Motor neuron (in vitro differentiated cells): Measurements from ENCODE around the gene TBC1D9. TPM values are rescaled to one million over a fixed set of nuclear protein-coding genes. Genes with fewer than 3 reads are reported as not detected.

Experiments used
- ATAC-seq, 8 experiments: fragments of 200-7000 bp; cut with Tn5 transposase; replicated peaks in 6 of 8; 2 replicates each; pipeline ENCODE4 v1.8.0; 2021; ENCODE audit warnings: mild to moderate bottlenecking in 8 of 8, moderate library complexity in 8 of 8
- H3K27ac ChIP-seq, 2 donors: fragments of 250-450 bp; sonication (Bioruptor Pico); 2 replicates each; pipeline ENCODE4 v1.9.0; 2021; ENCODE audit warnings: antibody characterized with exemption in 2 of 2, mild to moderate bottlenecking in 2 of 2, moderate library complexity in 1 of 2
- H3K4me1 ChIP-seq, 2 donors: fragments of 250-450 bp; sonication (Bioruptor Pico); replicated peaks in 1 of 2; 2 replicates each; pipeline ENCODE4 v1.6.1; 2021; ENCODE audit warnings: antibody characterized with exemption in 2 of 2, mild to moderate bottlenecking in 2 of 2, moderate library complexity in 1 of 2
- H3K4me3 ChIP-seq, 5 donors: fragments of 250-450 bp; sonication (Bioruptor Pico); 2 replicates each; pipeline ENCODE4 v1.9.0; 2021; ENCODE audit warnings: antibody characterized with exemption in 5 of 5, mild to moderate bottlenecking in 5 of 5, moderate library complexity in 4 of 5
- WGBS, 10 experiments: fragments of 450-650 bp; shearing (Covaris generic); methylation state at CpG; one replicate each; pipeline ENCODE4 v1.0.0; 2022; 5-methylcytosine and 5-hydroxymethylcytosine counted together
- in situ Hi-C, 9 experiments: fragments of 400-800 bp; cut with MboI; loops; one replicate each; pipeline ENCODE4 v1.15.0; 2021; ENCODE audit warnings: low sequenced_read_pairs in 9 of 9, low pct_unique_long_range_greater_than_20kb in 2 of 9; ENCODE audit not compliant: unreplicated experiment in 9 of 9
- total RNA-seq, 8 experiments: library from RNA; unstranded; fragments of 300-600 nt; gene quantifications; 2 replicates each; pipeline versions ENCODE4 v1.2.3 to v1.2.4, GENCODE V29; 2022

The TBC1D9 gene
- total RNA-seq, 8 experiments from 2014 or later, result 2.8 to 63.0 (median 29.2) TPM

- in situ Hi-C loops, result no loop called here
- no peak for ATAC-seq
- 88 to 100% (median 100%) methylated on average over 1 of the region's 1 CpG; no CpG with 5 or more reads in 3 of the 10 experiments for WGBS, 10 experiments
- Histone ChIP-seq H3K27ac (no peak overlapping the region), H3K4me1 (no peaks in the 10 kb centered on the region), H3K4me3 (no peak overlapping the region)
These were observed 88.1 kb downstream of the TBC1D9 start for GRCh38 chr4:140668111-140668510.

- Histone ChIP-seq H3K4me3 (no peak overlapping the region), H3K4me1 (no peaks in the 10 kb centered on the region), H3K27ac (no peak overlapping the region)
- in situ Hi-C loops, result no loop called here
- 80 to 100% (median 92%) methylated on average over 1 to 10 of the region's 11 CpGs; no CpG with 5 or more reads in 3 of the 10 experiments for WGBS, 10 experiments
- ATAC-seq, result peak in 2 of 8 experiments; percentile 43 to 55
These were observed 89.1 kb downstream of the TBC1D9 start for GRCh38 chr4:140666889-140667614.

GRCh38 chr4:140662082-140662869 lies 93.9 kb downstream of the TBC1D9 start:
- no peak overlapping the region for H3K4me3 ChIP-seq
- ATAC-seq, result no peak
- in situ Hi-C loops, result no loop called here
- no peaks in the 10 kb centered on the region for H3K4me1 ChIP-seq
- WGBS, 10 experiments, result 67 to 100% (median 75%) methylated on average over 1 to 3 of the region's 3 CpGs; no CpG with 5 or more reads in 4 of the 10 experiments
- H3K27ac ChIP-seq, result no peak overlapping the region

GRCh38 chr4:140661550-140661949 lies 94.6 kb downstream of the TBC1D9 start:
- no peak for ATAC-seq
- H3K4me1 ChIP-seq, result no peaks in the 10 kb centered on the region
- in situ Hi-C loops, result no loop called here
- no peak overlapping the region for H3K27ac ChIP-seq
- no peak overlapping the region for H3K4me3 ChIP-seq
- WGBS, 10 experiments, result 80 to 100% (median 94%) methylated on average over 1 of the region's 1 CpG; no CpG with 5 or more reads in 4 of the 10 experiments

- ATAC-seq, result peak in 1 of 8 experiments; percentile 37
- H3K4me3 ChIP-seq, result no peak overlapping the region
- H3K4me1 ChIP-seq, result no peaks in the 10 kb centered on the region
- 85 to 100% (median 97%) methylated on average over 1 to 6 of the region's 6 CpGs for WGBS, 10 experiments
- H3K27ac ChIP-seq, result no peak overlapping the region
- in situ Hi-C loops, result no loop called here
These were observed 96.1 kb downstream of the TBC1D9 start for GRCh38 chr4:140659943-140660700.

GRCh38 chr4:140654495-140654814 lies 101.7 kb downstream of the TBC1D9 start:
- 88 to 100% (median 100%) methylated on average over 1 of the region's 1 CpG; no CpG with 5 or more reads in 1 of the 10 experiments for WGBS, 10 experiments
- H3K4me3 ChIP-seq, result no peak overlapping the region

GRCh38 chr4:140653718-140654494 lies 102.3 kb downstream of the TBC1D9 start:
- no peak overlapping the region for H3K27ac ChIP-seq
- H3K4me3 ChIP-seq, result no peak overlapping the region
- peak in 2 of 8 experiments; percentile 71 to 77 for ATAC-seq
- no peaks in the 10 kb centered on the region for H3K4me1 ChIP-seq
- 53 to 100% (median 63%) methylated on average over 1 to 7 of the region's 8 CpGs for WGBS, 10 experiments
- in situ Hi-C loops, result no loop called here

More at GRCh38 chr4:140654495-140654814, 101.7 kb downstream of the TBC1D9 start:
- no peak overlapping the region for H3K27ac ChIP-seq
- in situ Hi-C loops, result no loop called here
- ATAC-seq, result peak in 2 of 8 experiments; percentile 68 to 76
- H3K4me1 ChIP-seq, result no peaks in the 10 kb centered on the region

GRCh38 chr4:140652601-140653000 lies 103.6 kb downstream of the TBC1D9 start:
- H3K27ac ChIP-seq, result no peak overlapping the region

GRCh38 chr4:140648716-140649308 lies 107.4 kb downstream of the TBC1D9 start:
- ATAC-seq, result no peak
- Histone ChIP-seq H3K4me1 (no peaks in the 10 kb centered on the region), H3K27ac (no peak overlapping the region), H3K4me3 (no peak overlapping the region)
- 60 to 100% (median 100%) methylated on average over 1 to 2 of the region's 2 CpGs; no CpG with 5 or more reads in 3 of the 10 experiments for WGBS, 10 experiments
- in situ Hi-C loops, result loop anchor here in 2 of 9 experiments (25.0 kb wide), 1 partner anchor 188 kb away; no protein-coding TSS in a partner anchor

More at GRCh38 chr4:140652601-140653000, 103.6 kb downstream of the TBC1D9 start:
- ATAC-seq, result no peak
- 92 to 100% (median 100%) methylated on average over 1 to 2 of the region's 2 CpGs; no CpG with 5 or more reads in 4 of the 10 experiments for WGBS, 10 experiments
- in situ Hi-C loops, result no loop called here
- Histone ChIP-seq H3K4me3 (no peak overlapping the region), H3K4me1 (no peaks in the 10 kb centered on the region)

- H3K4me3 ChIP-seq, result no peak overlapping the region
- WGBS, 10 experiments, result 0 to 100% (median 70%) methylated on average over 1 to 9 of the region's 9 CpGs
- peak in 1 of 8 experiments; percentile 14 for ATAC-seq
- H3K4me1 ChIP-seq, result no peaks in the 10 kb centered on the region
- H3K27ac ChIP-seq, result no peak overlapping the region
- in situ Hi-C loops, result loop anchor here in 2 of 9 experiments (25.0 kb wide), 1 partner anchor 191 kb away; no protein-coding TSS in a partner anchor
These were observed 110.4 kb downstream of the TBC1D9 start for GRCh38 chr4:140645614-140646412.

- in situ Hi-C loops, result loop anchor here in 2 of 9 experiments (25.0 kb wide), 1 partner anchor 192 kb away; no protein-coding TSS in a partner anchor
- Histone ChIP-seq H3K27ac (no peak overlapping the region), H3K4me1 (no peaks in the 10 kb centered on the region), H3K4me3 (no peak overlapping the region)
- peak in 5 of 8 experiments; percentile 14 to 56 (median 40) for ATAC-seq
- WGBS, 10 experiments, result 90 to 100% (median 95%) methylated on average over 2 to 9 of the region's 11 CpGs; no CpG with 5 or more reads in 1 of the 10 experiments
These were observed 111.0 kb downstream of the TBC1D9 start for GRCh38 chr4:140645196-140645595.
